CD4-positive, alpha-beta T cell treated with Interleukin-10 for 1 hour (primary cell): Measurements from ENCODE around the gene CLCN4.
A peak's percentile ranks its signal among the peaks of the same experiment; 100 is the strongest.

Experiments used
- DNase-seq: peaks from one replicate; pipeline ENCODE4 v3.0.0-alpha.2; 2020

Gene CLCN4

DNA sequence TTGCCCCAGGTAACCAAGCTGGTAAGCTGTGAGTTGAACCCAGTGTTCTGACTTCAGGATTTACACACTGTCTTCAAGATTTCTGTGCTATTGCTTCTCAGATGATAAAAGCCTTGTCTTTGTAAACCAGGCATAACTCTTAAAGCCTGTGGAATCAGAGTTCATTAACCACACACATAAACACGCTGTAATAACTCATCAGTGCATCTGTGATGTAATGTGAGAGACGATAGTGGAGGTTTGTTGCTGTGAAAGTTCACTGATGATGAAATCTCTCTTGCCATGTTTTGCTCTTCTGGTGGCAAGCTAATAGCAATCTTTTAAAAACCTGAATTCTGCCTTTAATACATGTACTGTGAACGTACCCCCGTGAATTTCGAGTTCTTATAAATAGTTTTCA is 41.5 kb downstream of the CLCN4 start:
- no peak for DNase-seq

GRCh38 chrX:10199212-10199611 is 42.4 kb downstream of the CLCN4 start:
- DNase-seq, result peak; percentile 10

- DNase-seq, result no peak
These were observed 46.8 kb downstream of the CLCN4 start for GRCh38 chrX:10203617-10204016.

- no peak for DNase-seq
These were observed 49.5 kb downstream of the CLCN4 start for GRCh38 chrX:10206317-10206716.

GRCh38 chrX:10208281-10208856 is 51.6 kb downstream of the CLCN4 start:
- DNase-seq, result no peak

- DNase-seq, result no peak
These were observed 52.2 kb downstream of the CLCN4 start for GRCh38 chrX:10208953-10209352.

DNA sequence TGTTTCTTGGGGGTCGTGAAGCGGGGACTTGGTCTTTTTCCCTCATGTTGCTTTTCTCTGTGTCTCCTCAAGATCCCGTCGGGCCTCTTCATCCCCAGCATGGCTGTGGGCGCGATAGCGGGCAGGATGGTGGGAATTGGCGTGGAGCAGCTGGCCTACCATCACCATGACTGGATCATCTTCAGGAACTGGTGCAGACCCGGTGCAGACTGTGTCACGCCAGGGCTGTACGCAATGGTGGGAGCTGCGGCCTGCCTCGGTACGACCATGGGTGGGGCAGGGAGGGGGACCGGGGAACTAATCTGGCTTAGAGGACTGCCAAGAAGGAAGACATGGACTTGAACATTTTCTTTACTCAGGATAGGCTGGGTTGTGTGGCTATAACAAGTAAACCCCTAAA is 55.6 kb downstream of the CLCN4 start:
- DNase-seq, result no peak

GRCh38 chrX:10213716-10214115 is 56.9 kb downstream of the CLCN4 start:
- no peak for DNase-seq

DNA sequence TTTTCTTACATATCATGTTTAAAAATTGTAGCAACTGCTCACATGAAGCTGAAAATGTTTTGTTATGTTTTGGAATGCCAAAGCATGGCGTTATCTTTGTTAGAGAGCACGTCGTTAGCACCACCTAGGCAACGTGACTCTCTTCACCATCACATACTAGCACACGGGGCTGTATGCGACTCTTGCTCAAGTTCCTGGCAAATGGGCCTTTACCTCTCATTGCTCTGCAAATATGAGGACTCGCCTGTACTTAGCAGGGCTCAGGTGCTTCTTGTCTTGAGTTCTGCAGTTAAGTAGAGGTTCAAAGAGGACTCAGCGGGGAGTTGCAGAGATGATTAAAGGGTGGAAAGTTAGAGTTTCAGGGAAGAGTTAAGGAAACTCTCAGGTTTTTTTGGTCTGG is 59.4 kb downstream of the CLCN4 start:
- DNase-seq, result no peak

- no peak for DNase-seq
These were observed 60.4 kb downstream of the CLCN4 start for GRCh38 chrX:10217198-10217597.

- DNase-seq, result no peak
These were observed 64.9 kb downstream of the CLCN4 start for GRCh38 chrX:10221651-10222050.

DNA sequence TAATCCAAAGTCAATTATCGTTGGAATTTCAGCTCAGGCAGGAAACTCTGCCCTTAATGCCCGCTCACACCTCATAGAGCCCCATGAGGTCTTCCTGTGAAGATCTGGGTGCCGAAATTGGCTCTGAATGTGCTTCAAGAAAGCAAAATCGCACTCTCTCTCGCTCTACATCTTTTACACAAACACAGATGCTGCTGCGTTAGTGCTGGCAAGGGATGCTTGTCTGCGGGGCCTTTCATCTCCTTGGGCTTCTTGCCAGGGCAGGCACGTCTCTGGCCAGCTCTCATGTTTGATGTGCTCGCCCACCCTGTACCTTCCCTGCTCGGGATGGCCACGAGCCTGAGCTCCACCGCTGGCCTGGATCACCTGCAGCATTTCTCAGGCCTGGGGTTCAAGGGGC is 66.5 kb downstream of the CLCN4 start:
- no peak for DNase-seq

- DNase-seq, result no peak
These were observed 67.0 kb downstream of the CLCN4 start for GRCh38 chrX:10223781-10224180.

DNA sequence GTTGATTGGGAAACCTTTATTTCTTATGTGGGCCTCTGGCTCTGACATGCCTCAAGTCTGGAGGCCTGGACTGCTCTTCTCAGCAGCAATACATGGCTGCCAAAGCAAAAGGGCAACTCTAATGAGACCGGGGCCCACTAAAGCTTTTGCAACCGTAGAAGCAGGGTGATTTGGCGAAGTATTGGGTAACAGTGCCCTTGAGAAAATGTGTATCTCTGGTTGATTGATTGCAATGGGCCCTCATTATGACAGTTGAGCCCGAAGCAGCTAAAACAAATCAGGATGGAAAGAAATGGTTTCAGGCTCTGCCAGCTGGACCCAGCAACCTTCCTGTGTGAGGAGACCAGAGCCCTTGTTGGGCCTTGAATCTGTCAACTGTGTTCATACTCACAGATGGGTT is 73.4 kb downstream of the CLCN4 start:
- no peak for DNase-seq

GRCh38 chrX:10231461-10231860 is 74.7 kb downstream of the CLCN4 start:
- DNase-seq, result no peak

- DNase-seq, result no peak
These were observed 76.4 kb downstream of the CLCN4 start for GRCh38 chrX:10233173-10233572.

DNA sequence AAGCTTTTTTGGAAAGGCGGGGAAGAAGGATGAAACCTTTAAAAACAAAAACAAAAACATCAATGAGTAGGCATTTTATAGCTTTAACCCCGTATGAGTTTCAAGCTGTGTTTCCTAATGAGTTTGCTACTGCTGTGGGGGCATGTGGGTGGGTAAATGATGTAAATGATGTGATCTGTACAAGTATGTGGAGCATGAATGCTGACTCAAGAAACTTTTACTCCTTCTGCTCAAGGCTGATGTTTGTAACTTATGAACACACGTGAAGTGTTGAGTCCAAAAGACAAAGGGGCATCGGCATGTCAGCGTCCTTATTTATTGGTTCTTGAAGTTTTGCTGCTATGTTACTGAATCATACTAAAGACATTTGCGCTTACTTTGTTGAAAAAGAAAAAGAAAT is 76.9 kb downstream of the CLCN4 start:
- no peak for DNase-seq

DNA sequence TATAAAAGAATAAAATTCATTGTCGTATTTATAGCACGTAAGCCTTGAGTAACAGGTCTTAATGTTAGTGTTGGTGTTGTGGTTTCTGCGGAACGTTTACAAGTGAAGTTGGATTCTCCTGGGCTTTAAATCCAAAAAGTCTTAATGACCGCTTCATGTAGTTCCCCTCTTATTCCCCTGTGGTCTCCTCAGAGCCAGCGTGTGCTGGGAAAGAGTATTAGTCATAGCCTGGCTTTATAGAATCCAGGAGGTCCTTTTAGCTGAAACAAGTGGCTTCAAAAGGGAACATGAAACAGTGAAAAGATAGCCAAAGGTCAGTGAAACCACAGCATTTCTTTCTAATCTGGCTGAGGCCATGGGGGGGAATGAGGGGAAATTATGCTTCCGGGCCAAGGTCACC is 79.1 kb downstream of the CLCN4 start:
- DNase-seq, result no peak

- no peak for DNase-seq
These were observed 80.5 kb downstream of the CLCN4 start for GRCh38 chrX:10237241-10237640.

DNA sequence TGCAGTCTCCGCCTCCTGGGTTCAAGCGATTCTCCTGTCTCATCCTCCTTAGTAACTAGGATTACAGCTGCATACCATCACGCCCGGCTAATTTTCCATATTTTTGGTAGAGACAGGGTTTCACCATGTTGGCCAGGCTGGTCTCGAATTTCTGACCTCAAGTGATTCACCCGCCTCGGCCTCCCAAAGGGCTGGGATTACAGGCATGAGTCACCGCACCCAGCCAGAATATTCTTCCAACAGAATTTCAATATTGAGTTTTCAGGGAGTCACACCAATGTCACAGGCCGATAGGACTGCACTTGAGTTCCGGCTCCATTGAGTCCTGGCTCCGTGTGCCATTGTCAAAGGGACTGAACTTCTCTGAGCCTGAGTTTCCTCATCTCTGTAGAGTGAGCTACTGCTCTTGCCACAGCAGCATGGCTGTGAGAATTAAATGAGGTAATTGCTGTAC is 82.9 kb downstream of the CLCN4 start:
- no peak for DNase-seq

DNA sequence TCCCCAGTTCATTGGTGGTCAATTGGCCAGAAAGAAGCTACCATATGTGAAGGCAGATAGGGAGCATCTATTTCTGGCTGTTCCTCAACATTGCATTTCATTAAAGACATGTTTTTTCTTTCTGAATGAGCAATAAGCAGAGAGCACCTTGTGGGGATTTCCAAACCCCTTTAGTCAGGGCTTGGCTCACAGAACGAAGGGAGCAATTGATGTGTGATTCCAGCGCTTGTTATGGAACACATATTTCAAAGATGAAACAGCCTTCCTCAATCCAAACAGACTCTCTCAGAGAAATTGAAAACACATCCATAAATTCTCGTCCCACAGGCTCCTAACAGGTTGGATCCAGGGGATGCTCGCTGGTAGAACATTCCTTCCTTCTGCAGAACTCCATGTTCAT is 84.1 kb downstream of the CLCN4 start:
- DNase-seq, result no peak

DNA sequence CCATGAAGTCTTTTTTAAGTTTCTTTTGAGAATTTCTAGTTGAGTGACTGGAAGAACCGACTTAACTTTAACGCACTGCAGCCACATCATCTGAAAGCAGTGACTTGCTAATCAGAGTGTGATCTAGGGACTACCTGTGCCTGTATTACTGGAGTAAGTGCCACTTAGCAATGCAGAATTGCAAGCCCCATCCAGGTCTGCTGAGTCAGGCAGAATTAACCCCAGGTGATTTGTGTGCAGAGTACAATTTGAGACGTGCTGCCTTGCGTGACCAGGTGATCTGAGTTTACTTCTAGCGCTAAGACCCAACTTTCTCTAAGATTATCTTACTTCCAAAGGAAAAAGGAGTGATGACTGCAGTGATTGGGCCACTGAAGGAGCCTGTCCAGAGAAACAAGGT is 85.3 kb downstream of the CLCN4 start:
- DNase-seq, result no peak

DNA sequence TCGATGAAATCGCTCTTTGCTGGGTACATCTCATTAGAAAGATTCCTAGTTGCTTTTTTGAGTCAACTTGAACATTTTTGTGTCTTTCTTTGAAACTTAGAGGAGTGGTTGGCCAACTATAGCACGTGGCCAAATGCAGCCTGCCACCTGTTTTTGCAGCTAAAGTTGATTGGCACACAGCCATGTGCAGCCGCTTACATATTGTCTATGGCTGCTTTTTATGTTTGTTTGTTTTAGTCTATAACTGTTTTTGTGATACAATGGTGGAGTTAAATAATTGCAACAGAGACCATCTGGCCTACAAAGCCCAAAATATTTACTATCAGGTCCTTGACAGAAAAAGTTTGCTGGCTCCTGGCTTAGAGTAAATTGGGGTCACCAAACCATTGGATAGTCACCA is 86.3 kb downstream of the CLCN4 start:
- DNase-seq, result no peak

DNA sequence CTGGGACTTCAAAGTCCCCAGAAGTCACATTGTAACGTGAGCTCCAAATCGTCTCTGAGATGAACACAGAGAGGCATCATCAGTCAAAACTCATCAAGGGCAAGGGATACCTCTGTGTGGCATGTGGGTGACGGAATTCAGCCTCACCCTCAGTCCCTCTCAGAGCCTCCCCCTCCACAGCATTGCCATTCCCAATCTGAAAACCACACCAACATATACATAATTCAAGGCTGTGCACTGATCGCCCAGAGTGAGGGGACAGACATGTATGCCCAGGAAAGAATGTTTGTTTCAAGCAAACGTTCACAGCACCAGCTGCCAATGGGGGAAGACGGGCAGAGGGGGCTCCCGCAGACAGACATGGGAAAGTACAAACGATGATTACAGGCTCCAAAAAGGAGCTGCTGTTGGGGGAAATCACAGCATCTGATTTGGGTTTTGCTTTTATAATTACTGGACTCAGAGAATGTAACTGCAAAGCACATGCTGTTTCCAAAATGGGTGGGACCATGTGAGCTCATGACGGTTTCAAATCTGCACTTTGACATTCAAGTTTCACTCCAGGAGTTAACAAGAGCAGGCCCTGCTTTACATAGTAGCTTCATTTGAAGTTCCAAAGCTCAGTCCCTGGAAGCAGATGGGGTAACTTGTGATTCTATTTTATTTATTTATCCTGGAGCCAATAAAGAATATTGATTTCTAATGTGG is 88.3 kb downstream of the CLCN4 start:
- no peak for DNase-seq

GRCh38 chrX:10245886-10246285 is 89.1 kb downstream of the CLCN4 start:
- DNase-seq, result no peak
